ENCODE measurements around the gene EMC8. TPM values are rescaled to one million over a fixed set of nuclear protein-coding genes. Genes with fewer than 3 reads are reported as not detected.

EMC8 gene
- total and polyA plus RNA-seq, 2 of the 8 experiments (the other 6 are each of a cell fraction or from before 2014, with no cell fraction given), result 52.2 to 69.7 TPM

- H3K14ac ChIP-seq (ENCODE audit: insufficient read length), result no peak overlapping the region
- no peak overlapping the region for H3K9ac ChIP-seq (replicated peaks in 1 of 4; ENCODE audit: extremely low read depth in 1 of 4, low read depth in 3 of 4, low read length in 3 of 4)
- H2AFZ ChIP-seq (ENCODE audit: low read length), result no peak overlapping the region
- POLR2A ChIA-PET (ENCODE audit: partially characterized antibody), result interaction anchor here (1.2 kb wide), 1 partner anchor 27 kb away, joined by 3 read pairs; no protein-coding TSS in a partner anchor
- no peak overlapping the region for H4K8ac ChIP-seq (ENCODE audit: extremely low read depth, insufficient read depth, low read length)
- no peak overlapping the region for H3K23ac ChIP-seq (ENCODE audit: insufficient read length)
- no peaks in the 10 kb centered on the region; a peak in 1 of 7 replicates for H3K27me3 ChIP-seq (replicated peaks in 1 of 4; ENCODE audit: control insufficient read depth in 3 of 4, extremely low read depth in 1 of 4, insufficient read depth in 3 of 4, low read length in 3 of 4)
- H3K9me3 ChIP-seq (ENCODE audit: insufficient read depth in 2 of 2, low read depth in 1 of 2, low read length in 1 of 2), result no peaks in the 10 kb centered on the region
- H4K5ac ChIP-seq (ENCODE audit: insufficient read length, low read depth, low read length), result no peak overlapping the region
- no peak overlapping the region for H3K27ac ChIP-seq (ENCODE audit: low read depth, low read length)
- no peak overlapping the region; the same call in 1 of the 2 replicates for H3K18ac ChIP-seq (ENCODE audit: extremely low read depth, low read length)
- no peaks in the 10 kb centered on the region for H3K23me2 ChIP-seq (ENCODE audit: low read depth, low read length)
- H3K56ac ChIP-seq (replicated peaks; ENCODE audit: insufficient read length, low read depth, low read length), result no peak overlapping the region
- no peaks in the 10 kb centered on the region for H3K36me3 ChIP-seq (ENCODE audit: control insufficient read depth in 2 of 4, insufficient read depth in 4 of 4, low read length in 3 of 4)
- 79% methylated on average over 12 of the region's 13 CpGs; no CpG with 5 or more reads in 1 of the 2 experiments for WGBS, 2 experiments (ENCODE audit: extremely low coverage in 1 of 2, insufficient coverage in 1 of 2, insufficient read length in 1 of 2, insufficient replicate concordance in 2 of 2, low coverage in 1 of 2, low lambda C conversion rate in 2 of 2, missing lambda C conversion rate in 1 of 2)
- H3K4me2 ChIP-seq (ENCODE audit: insufficient read depth in 1 of 2, low read depth in 2 of 2, low read length in 2 of 2), result no peak overlapping the region
- H4K20me1 ChIP-seq (replicated peaks in 1 of 2; ENCODE audit: control insufficient read depth in 1 of 2, insufficient read depth in 2 of 2, low read length in 2 of 2), result no peaks in the 10 kb centered on the region
- no peak overlapping the region for H2BK5ac ChIP-seq (ENCODE audit: low read depth, low read length)
- peaks cover 2 to 8% (median 6%) of the 10 kb centered on the region in 4 experiments for H3K4me1 ChIP-seq (replicated peaks in 1 of 4; ENCODE audit: control insufficient read depth in 3 of 4, insufficient read depth in 4 of 4, low read length in 3 of 4)
- no peak overlapping the region; the same call in 1 of the 2 replicates for H2BK20ac ChIP-seq (ENCODE audit: low read length)
- no peak overlapping the region for H2BK12ac ChIP-seq (ENCODE audit: low read depth, low read length)
- no peak overlapping the region for H2BK120ac ChIP-seq (replicated peaks; ENCODE audit: low read depth, low read length)
- H3K4ac ChIP-seq (replicated peaks; ENCODE audit: insufficient read length, low read depth, low read length), result no peak overlapping the region
- FAIRE-seq (no peak), DNase-seq (ENCODE audit: low read depth in 1 of 2, low spot score in 2 of 2) (no peak)
- no peak overlapping the region for H3K4me3 ChIP-seq (ENCODE audit: extremely low read depth in 1 of 4, insufficient read depth in 2 of 4, low read depth in 3 of 4, low read length in 4 of 4)
- H3K79me1 ChIP-seq (ENCODE audit: low read depth, low read length), result no peaks in the 10 kb centered on the region; the same call in 1 of the 2 replicates
- H3K79me2 ChIP-seq (ENCODE audit: control insufficient read depth in 1 of 2, insufficient read depth in 2 of 2, low read length in 2 of 2), result no peaks in the 10 kb centered on the region
- CTCF ChIA-PET (ENCODE audit: partially characterized antibody), result interaction anchor here (0.7 to 2.6 kb wide), 7 partner anchors 9 to 354 kb away, joined by 3 to 9 read pairs (median 3); no protein-coding TSS in a partner anchor
- H2BK15ac ChIP-seq (ENCODE audit: low read length), result no peak overlapping the region
- no peak overlapping the region for H2AK5ac ChIP-seq (ENCODE audit: low read depth, low read length)
- H4K91ac ChIP-seq (replicated peaks; ENCODE audit: insufficient read length, low read length), result no peak overlapping the region
- TF ChIP-seq SRF (IDR thresholded peaks at IDR 0.05; ENCODE audit: low read depth, low read length) (no peak), MAFK (IDR thresholded peaks at IDR 0.05; ENCODE audit: low read depth, low read length) (no peak), JUND (IDR thresholded peaks at IDR 0.05; ENCODE audit: low read length) (no peak), CREB1 (IDR thresholded peaks at IDR 0.05) (no peak), CHD1 (IDR thresholded peaks at IDR 0.05; ENCODE audit: low read depth, low read length) (no peak), TEAD4 (IDR thresholded peaks at IDR 0.05; ENCODE audit: low read depth, low read length) (no peak), SAP30 (IDR thresholded peaks at IDR 0.05; ENCODE audit: insufficient read depth, insufficient replicate concordance, low read length) (no peak), CEBPB (IDR thresholded peaks at IDR 0.05; ENCODE audit: low read depth, low read length) (no peak), RFX5 (IDR thresholded peaks at IDR 0.05; ENCODE audit: borderline replicate concordance, low read depth, low read length) (no peak), NRF1 (IDR thresholded peaks at IDR 0.05; ENCODE audit: low read depth, low read length) (no peak), KDM1A (IDR thresholded peaks at IDR 0.05; ENCODE audit: borderline replicate concordance, low read length) (no peak), BACH1 (IDR thresholded peaks at IDR 0.05; ENCODE audit: low read length) (no peak), JUN (IDR thresholded peaks at IDR 0.05; ENCODE audit: low read depth, low read length) (no peak), YY1 (IDR thresholded peaks at IDR 0.05; ENCODE audit: low read depth, low read length) (no peak), SIRT6 (IDR thresholded peaks at IDR 0.05; ENCODE audit: low read length) (no peak)
Observed at GRCh38 chr16:85738923-85739715, 60.2 kb downstream of the EMC8 start.

Data from H1 (cell line).